Endothelial cell (in vitro differentiated cells): ENCODE data around the gene CHPF. TPM values are rescaled to one million over a fixed set of nuclear protein-coding genes. Genes with fewer than 3 reads are reported as not detected.
A peak's percentile ranks its signal among the peaks of the same experiment; 100 is the strongest.

ENCODE experiments used
- DNase-seq: peaks from one replicate; pipeline ENCODE4 v3.0.0; 2021; ENCODE audit warnings: low spot score
- H3K27ac Mint-ChIP-seq: one replicate; pipeline ENCODE4 v1.8.0; 2021; ENCODE audit warnings: mixed read lengths, inconsistent platforms; ENCODE audit not compliant: unreplicated experiment
- H3K27me3 Mint-ChIP-seq: one replicate; pipeline ENCODE4 v1.8.0; 2021; ENCODE audit warnings: mild to moderate bottlenecking, moderate library complexity, mixed read lengths, inconsistent platforms; ENCODE audit not compliant: unreplicated experiment
- H3K36me3 Mint-ChIP-seq: one replicate; pipeline ENCODE4 v1.8.0; 2021; ENCODE audit warnings: mild to moderate bottlenecking, low read depth, mixed read lengths, inconsistent platforms; ENCODE audit not compliant: unreplicated experiment
- H3K4me1 Mint-ChIP-seq: one replicate; pipeline ENCODE4 v1.8.0; 2021; ENCODE audit warnings: mild to moderate bottlenecking, mixed read lengths, inconsistent platforms; ENCODE audit not compliant: unreplicated experiment
- H3K4me3 Mint-ChIP-seq: one replicate; pipeline ENCODE4 v1.8.0; 2021; ENCODE audit warnings: mild to moderate bottlenecking, mixed read lengths, inconsistent platforms; ENCODE audit not compliant: unreplicated experiment
- H3K9me3 Mint-ChIP-seq: one replicate; pipeline ENCODE4 v1.8.0; 2021; ENCODE audit warnings: mixed read lengths, inconsistent platforms; ENCODE audit not compliant: unreplicated experiment
- total RNA-seq: library from RNA; stranded (reverse); fragmentation: NEBNext Ultra II Directional; extraction: Animal tissue kit (Norgen Biotek cat#: 25700); gene quantifications from one replicate; pipeline ENCODE4 v1.2.1, GENCODE V29; 2021; ENCODE audit not compliant: unreplicated experiment
- TF ChIP-seq, protein P1 (sequence below): fragments of 200-600 bp; sonication (generic); IDR thresholded peaks from one replicate; pipeline ENCODE4 v1.5.0; 2021; ENCODE audit warnings: antibody characterized with exemption; ENCODE audit not compliant: unreplicated experiment

CHPF gene
- total RNA-seq, 1 donor from 2014 or later: 4.1 TPM

DNA sequence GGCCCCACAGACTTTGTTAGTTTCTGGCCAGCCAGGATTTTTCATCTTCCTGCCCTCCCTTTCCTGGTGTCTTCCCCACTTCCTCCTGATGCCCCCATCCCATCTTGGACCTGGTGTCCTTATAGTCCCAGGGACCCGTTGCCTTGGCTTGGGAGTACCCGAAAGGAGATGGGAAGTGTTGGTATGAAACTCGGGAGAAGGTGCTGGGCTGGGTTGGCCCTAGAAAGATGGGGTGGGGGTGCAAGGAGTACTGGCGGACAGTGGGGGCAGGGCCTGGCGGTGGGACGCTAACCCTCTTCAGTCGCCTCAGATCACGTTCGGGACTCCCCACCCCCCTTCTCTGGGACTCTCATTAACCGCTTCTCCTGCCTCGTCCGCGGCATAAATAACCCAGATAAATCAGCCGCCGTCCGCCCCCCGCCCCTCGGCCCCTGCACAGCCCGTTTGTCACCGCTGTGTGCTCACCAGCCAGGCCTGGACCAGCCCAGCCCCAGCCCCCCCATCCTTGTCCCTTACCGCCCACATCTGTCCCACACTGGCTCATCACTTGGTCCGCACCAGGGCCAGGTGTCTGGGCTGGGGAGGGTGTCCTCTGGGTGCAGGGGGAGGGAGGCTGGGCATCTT lies 33.0 kb downstream of the CHPF start:
- Mint-ChIP-seq H3K9me3 (no peaks in the 10 kb centered on the region), H3K4me1 (peaks cover 37% of the 10 kb centered on the region), H3K4me3 (peak overlapping the region; percentile 79), H3K36me3 (peaks cover 11% of the 10 kb centered on the region), H3K27me3 (peaks cover 11% of the 10 kb centered on the region), H3K27ac (peak overlapping the region; percentile 57)
- TF ChIP-seq, protein P1, sequence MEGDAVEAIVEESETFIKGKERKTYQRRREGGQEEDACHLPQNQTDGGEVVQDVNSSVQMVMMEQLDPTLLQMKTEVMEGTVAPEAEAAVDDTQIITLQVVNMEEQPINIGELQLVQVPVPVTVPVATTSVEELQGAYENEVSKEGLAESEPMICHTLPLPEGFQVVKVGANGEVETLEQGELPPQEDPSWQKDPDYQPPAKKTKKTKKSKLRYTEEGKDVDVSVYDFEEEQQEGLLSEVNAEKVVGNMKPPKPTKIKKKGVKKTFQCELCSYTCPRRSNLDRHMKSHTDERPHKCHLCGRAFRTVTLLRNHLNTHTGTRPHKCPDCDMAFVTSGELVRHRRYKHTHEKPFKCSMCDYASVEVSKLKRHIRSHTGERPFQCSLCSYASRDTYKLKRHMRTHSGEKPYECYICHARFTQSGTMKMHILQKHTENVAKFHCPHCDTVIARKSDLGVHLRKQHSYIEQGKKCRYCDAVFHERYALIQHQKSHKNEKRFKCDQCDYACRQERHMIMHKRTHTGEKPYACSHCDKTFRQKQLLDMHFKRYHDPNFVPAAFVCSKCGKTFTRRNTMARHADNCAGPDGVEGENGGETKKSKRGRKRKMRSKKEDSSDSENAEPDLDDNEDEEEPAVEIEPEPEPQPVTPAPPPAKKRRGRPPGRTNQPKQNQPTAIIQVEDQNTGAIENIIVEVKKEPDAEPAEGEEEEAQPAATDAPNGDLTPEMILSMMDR: no peak
- no peak for DNase-seq

DNA sequence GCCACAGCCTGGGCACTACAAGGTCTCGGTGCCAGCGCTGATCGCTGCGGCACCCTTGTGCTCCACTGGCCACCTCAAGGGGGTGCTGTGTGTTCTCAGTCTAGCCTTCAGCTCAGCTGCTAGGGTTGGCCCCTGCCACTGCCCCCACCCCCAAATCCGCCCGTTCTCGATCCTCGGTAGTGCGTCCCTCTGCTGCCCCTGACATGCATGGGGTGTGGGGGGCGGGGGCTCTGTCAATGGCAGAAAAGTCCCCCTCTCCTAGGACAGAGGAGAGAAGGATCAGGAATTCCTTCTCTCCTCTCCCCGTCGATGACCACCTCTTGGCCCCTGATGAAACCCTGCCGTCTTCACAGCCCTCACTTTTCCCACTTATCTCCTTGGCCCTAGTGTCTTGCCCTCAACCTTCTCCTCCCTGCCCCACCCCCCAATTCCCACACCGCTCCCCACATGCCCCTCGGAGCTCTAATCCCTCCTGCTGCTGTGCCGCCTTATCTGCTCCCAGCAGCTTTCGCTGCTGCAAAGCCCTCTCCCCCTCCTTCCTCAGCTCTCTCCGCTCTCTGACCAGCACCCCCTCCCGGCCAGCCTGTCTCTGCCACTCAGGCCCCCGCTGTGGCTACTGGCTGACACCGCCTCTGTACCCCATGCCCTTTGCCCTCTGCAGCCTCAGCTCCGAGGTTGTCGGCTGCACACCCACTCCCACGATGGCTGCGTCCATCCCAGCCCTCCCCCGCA lies 33.7 kb downstream of the CHPF start:
- TF ChIP-seq, protein P1: peak; percentile 42
- peak overlapping the region; percentile 57 for H3K27ac Mint-ChIP-seq
- H3K4me3 Mint-ChIP-seq: peak overlapping the region; percentile 79
- peaks cover 36% of the 10 kb centered on the region for H3K4me1 Mint-ChIP-seq
- H3K9me3 Mint-ChIP-seq: no peaks in the 10 kb centered on the region
- H3K36me3 Mint-ChIP-seq: peaks cover 13% of the 10 kb centered on the region
- H3K27me3 Mint-ChIP-seq: peaks cover 11% of the 10 kb centered on the region
- DNase-seq: peak; percentile 80

DNA sequence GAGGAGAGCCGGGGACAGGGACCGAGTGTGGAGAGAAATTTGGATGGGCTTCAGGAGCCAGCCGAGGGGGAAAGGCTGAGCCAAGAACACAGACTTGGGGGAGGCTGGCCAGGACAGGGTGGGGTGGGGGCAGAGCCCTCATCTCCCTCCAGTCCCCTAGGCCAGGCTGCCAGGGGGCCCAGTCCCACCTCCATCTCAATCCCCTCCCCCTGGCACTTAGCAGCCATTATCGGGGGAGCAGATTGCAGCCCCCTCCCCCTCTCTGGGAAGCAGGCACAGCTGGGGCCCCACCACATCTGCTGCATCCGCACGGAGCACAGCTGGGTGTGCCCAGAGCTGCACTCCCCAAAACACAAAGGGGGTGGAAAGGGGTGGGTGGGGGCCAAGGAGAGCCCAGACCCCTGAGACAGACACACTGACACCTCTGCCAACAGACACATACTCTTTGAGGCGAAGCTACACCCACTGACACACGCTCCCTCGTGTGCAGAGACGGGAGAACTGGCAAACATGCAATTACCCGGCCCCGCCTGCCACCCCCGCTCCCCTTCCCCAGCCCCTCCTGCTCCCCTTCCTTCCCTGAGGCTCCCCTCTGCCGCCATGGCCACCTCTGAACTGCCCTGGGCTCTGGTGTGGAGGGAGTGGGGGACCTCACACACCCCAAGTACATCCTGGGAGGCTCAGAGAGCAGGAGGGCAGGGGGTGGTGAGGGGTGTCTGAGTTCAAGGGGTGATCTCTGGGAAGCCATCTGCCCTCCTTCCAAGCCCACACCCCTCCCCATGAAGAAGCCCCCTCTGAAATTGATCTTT lies 34.4 kb downstream of the CHPF start:
- Mint-ChIP-seq H3K4me3 (peak overlapping the region; percentile 79), H3K9me3 (no peaks in the 10 kb centered on the region), H3K36me3 (peaks cover 18% of the 10 kb centered on the region), H3K27ac (peak overlapping the region; percentile 57), H3K4me1 (peaks cover 35% of the 10 kb centered on the region), H3K27me3 (peaks cover 14% of the 10 kb centered on the region)
- no peak for DNase-seq
- TF ChIP-seq, protein P1: no peak

DNA sequence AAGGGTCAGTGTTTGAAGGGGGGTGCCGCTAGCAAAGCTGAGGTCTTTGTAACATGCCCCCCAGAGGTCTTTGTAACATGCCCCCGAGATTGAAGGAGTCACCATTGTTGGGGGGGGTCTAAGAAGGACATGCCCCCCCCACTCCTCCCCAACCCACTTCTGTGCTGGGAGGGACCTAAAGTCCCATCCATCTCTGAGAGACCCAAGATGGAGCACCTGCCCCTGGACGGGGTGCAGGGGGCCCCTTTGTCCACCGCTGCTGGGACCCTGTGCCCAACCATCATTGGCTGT lies 35.2 kb downstream of the CHPF start:
- peaks cover 34% of the 10 kb centered on the region for H3K4me1 Mint-ChIP-seq
- TF ChIP-seq, protein P1: no peak
- H3K9me3 Mint-ChIP-seq: no peaks in the 10 kb centered on the region
- H3K27me3 Mint-ChIP-seq: peaks cover 11% of the 10 kb centered on the region
- H3K4me3 Mint-ChIP-seq: no peak overlapping the region
- no peak for DNase-seq
- no peak overlapping the region for H3K27ac Mint-ChIP-seq
- peaks cover 22% of the 10 kb centered on the region for H3K36me3 Mint-ChIP-seq
